ENCODE results near the gene ENTPD6.

Gene ENTPD6

GRCh38 chr20:25191051-25191450, 4.5 kb upstream of the ENTPD6 start:
- no peak for DNase-seq (ENCODE audit: extremely low read depth, low read depth)
- TF ChIP-seq CTCF (IDR thresholded peaks at IDR 0.05; ENCODE audit: low read depth, low read length), result no peak

GRCh38 chr20:25191689-25192088, 3.8 kb upstream of the ENTPD6 start:
- TF ChIP-seq CTCF (IDR thresholded peaks at IDR 0.05; ENCODE audit: low read depth, low read length), result no peak
- no peak for DNase-seq (ENCODE audit: extremely low read depth, low read depth)

DNA sequence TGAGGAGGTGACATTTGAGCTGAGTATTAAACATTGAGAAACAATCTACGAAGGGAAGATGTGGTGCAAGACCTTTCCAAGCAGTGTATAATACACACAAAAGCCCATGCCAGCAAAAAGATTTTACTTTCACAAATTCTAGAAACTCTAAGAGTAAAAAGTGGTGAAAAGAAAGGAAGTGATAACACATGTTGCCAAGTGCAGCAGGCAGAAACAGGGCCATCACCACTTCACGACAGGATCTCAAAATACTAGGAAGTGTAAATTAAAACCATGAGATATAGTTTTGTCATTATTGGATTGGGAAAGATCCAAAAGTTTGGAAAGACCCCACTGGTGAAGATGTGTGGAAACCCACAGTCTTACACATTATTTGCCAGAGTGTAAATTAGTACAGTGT, 1.7 kb upstream of the ENTPD6 start:
- no peak for DNase-seq (ENCODE audit: extremely low read depth, low read depth)
- no peak for TF ChIP-seq CTCF (IDR thresholded peaks at IDR 0.05; ENCODE audit: low read depth, low read length)

DNA sequence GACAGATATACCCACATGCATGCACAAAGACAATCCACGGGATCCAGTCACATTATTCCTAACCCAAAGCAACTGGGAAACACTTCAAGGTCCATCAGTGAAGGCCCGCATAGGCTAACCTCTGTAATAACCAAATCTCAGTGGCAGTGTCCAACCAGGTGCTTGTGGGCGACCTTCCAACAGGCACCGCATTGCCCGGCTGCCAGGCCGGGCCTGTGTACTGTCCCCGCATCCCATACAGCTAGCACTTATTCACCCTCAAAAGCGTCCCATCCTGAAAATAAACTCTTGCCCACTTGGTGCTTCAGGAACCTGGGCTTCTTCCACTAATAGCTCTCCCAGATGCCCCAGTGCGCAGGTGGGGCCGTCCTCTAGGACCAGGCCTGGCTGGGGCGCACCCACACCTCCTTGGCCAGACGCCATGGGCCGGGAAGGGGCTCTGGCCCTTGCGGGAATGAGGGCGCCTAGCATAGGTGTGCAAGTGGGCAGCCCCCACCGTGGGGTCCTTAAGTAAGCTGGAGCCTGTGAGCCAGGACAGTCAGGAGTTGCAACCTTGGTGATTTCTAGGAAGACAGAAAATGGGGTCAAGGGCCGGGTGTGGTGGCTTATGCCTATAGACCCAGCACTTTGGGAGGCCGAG, 1.1 kb upstream of the ENTPD6 start:
- TF ChIP-seq CTCF (IDR thresholded peaks at IDR 0.05; ENCODE audit: low read depth, low read length), result no peak
- no peak for DNase-seq (ENCODE audit: extremely low read depth, low read depth)

DNA sequence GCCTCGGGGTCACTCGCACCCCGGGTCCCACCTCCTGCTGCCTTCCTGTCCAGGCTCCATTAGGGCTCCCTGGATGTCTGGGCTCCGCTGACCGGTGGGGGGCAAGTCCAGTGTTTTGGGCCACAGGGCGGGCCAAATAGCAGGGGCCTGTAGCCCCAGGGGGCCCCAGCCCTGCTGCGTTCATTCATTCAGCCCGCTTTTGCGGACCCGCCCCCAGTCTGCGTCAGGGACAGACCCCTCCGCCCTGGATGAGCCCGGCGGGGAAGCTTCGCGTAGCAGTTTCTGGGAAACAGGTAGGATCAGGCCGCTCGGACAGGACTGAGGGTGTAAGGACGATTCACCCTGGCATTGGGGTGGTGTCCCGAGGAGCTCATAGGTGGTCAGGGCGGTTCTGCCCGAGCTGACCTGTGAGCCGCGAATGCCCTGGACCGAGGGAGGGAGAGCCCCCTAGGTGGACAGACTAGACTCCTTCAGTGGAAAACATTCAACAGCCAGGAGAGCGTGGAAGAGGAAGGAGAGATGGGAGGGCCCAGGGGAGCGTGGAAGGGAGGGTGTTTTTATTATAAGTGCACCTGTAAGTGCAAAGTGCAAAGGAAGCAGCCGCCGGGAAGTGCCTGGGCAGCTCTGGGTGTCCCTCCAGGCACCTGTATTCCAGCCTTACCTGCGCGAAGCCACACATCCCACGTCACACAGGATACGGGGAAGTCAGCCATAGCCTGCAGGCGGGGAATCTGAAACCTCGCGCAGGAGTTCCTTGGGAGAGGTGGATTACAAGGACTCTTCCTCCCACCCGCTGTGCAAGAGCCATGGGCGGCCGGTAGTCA, 662 bp downstream of the ENTPD6 start:
- no peak for TF ChIP-seq CTCF (IDR thresholded peaks at IDR 0.05; ENCODE audit: low read depth, low read length)
- DNase-seq (ENCODE audit: extremely low read depth, low read depth), result no peak

- TF ChIP-seq CTCF (IDR thresholded peaks at IDR 0.05; ENCODE audit: low read depth, low read length), result no peak
- DNase-seq (ENCODE audit: extremely low read depth, low read depth), result no peak
These were observed 1.2 kb downstream of the ENTPD6 start for GRCh38 chr20:25196786-25197120.

DNA sequence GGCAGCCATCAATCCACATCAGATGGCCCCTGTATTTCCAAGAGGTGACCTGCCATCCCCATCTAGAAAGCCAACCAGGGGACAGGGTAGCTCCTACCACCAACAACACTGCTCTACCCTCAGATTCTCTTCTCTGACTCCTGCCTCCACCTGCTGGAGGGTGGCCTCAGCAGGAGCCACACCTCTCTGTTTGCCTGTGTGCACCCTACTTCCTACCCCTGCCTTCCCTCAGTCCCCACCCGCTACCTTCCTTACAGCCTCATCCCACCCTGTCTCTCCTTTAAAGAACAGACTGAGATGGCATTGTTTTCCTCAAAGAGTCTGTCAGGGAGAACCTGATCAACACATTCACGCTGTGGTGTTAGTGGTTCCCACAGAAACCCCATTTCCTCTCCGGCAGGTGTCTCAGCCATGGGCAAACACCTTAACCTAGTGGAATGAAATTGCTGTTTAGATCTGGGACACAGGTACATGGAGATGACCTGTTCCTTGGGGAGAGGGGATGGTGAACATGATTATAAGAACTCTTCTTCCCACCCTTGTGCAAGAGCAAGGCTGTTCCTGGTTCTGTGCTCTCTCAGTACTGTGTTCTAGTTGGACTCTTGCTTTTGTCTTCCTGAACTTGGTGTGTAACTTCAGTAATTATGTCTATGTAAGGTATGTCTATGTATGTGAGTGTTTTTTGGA, 1.8 kb downstream of the ENTPD6 start:
- no peak for DNase-seq (ENCODE audit: extremely low read depth, low read depth)
- no peak for TF ChIP-seq CTCF (IDR thresholded peaks at IDR 0.05; ENCODE audit: low read depth, low read length)

Data from AG09319 (cell line).